Mesenchymal stem cell (in vitro differentiated cells and primary cell): Measurements from ENCODE around the gene C1QTNF1.
"Not testable (repeated sequence)": the region's sequence is repeated elsewhere in the genome, so short reads cannot be mapped to it uniquely, and the experiment has no call there.

Source experiments
- DNase-seq: peaks from one replicate; pipeline ENCODE4 v3.0.0-alpha.2; 2013
- H2AFZ ChIP-seq: one replicate; pipeline ENCODE4 v1.6.1; 2013; ENCODE audit warnings: low read depth, mild to moderate bottlenecking, control low read depth, inconsistent platforms, low read length, moderate library complexity
- H2AK5ac ChIP-seq: 2 replicates; pipeline ENCODE4 v1.6.1; 2013; ENCODE audit warnings: low read length, moderate library complexity, mild to moderate bottlenecking, inconsistent platforms; ENCODE audit not compliant: severe bottlenecking
- H2BK120ac ChIP-seq: one replicate; pipeline ENCODE4 v1.6.1; 2013; ENCODE audit warnings: low read depth, mild to moderate bottlenecking, inconsistent platforms, low read length, moderate library complexity
- H2BK12ac ChIP-seq, 2 experiments: one replicate each; pipeline ENCODE4 v1.6.1; 2013; ENCODE audit warnings: inconsistent platforms in 2 of 2, low read length in 2 of 2, mild to moderate bottlenecking in 2 of 2, moderate library complexity in 2 of 2, control low read depth in 1 of 2
- H2BK15ac ChIP-seq: one replicate; pipeline ENCODE4 v1.6.1; 2013; ENCODE audit warnings: mild to moderate bottlenecking, low read depth, inconsistent platforms; ENCODE audit not compliant: poor library complexity, severe bottlenecking
- H2BK5ac ChIP-seq: 2 replicates; pipeline ENCODE4 v1.6.1; 2013; ENCODE audit warnings: low read depth, mild to moderate bottlenecking, low read length, control low read depth, inconsistent platforms; ENCODE audit not compliant: poor library complexity, severe bottlenecking
- H3K14ac ChIP-seq, 2 experiments: one replicate each; pipeline ENCODE4 v1.6.1; 2013; ENCODE audit warnings: inconsistent platforms in 2 of 2, low read length in 2 of 2, control low read depth in 1 of 2, mild to moderate bottlenecking in 1 of 2, moderate library complexity in 1 of 2
- H3K18ac ChIP-seq, 2 experiments: one replicate each; pipeline ENCODE4 v1.6.1; 2013; ENCODE audit warnings: inconsistent platforms in 2 of 2, low read length in 2 of 2, control low read depth in 1 of 2, low read depth in 1 of 2, mild to moderate bottlenecking in 1 of 2
- H3K23ac ChIP-seq, 2 experiments: one replicate each; pipeline ENCODE4 v1.6.1; 2013; ENCODE audit warnings: inconsistent platforms in 2 of 2, low read length in 2 of 2, mild to moderate bottlenecking in 2 of 2, moderate library complexity in 2 of 2, control low read depth in 1 of 2
- H3K27ac ChIP-seq: 2 replicates; pipeline ENCODE4 v1.5.1; 2013; ENCODE audit warnings: mild to moderate bottlenecking, moderate library complexity, low read length, control low read depth, inconsistent platforms; ENCODE audit not compliant: poor library complexity, severe bottlenecking
- H3K27me3 ChIP-seq, 2 experiments: 2 replicates each; pipeline versions ENCODE4 v1.6.1 to v1.7.0; 2013; ENCODE audit warnings: low read length in 2 of 2, mild to moderate bottlenecking in 2 of 2, moderate library complexity in 2 of 2, control low read depth in 1 of 2, inconsistent platforms in 1 of 2; ENCODE audit not compliant: control insufficient read depth in 1 of 2, insufficient read depth in 1 of 2
- H3K36me3 ChIP-seq, 2 experiments: 2 replicates each; pipeline versions ENCODE4 v1.6.1 to v1.7.0; 2013; ENCODE audit warnings: low read length in 2 of 2, control low read depth in 1 of 2, inconsistent platforms in 1 of 2, low read depth in 1 of 2, mild to moderate bottlenecking in 1 of 2; ENCODE audit not compliant: insufficient read depth in 2 of 2, control insufficient read depth in 1 of 2
- H3K4ac ChIP-seq, 2 experiments: one replicate each; pipeline ENCODE4 v1.6.1; 2013; ENCODE audit warnings: inconsistent platforms in 2 of 2, low read length in 2 of 2, mild to moderate bottlenecking in 2 of 2, moderate library complexity in 2 of 2, control low read depth in 1 of 2, low read depth in 1 of 2
- H3K4me1 ChIP-seq: 2 replicates; pipeline ENCODE4 v1.6.1; 2013; ENCODE audit warnings: low read depth, low read length, control low read depth; ENCODE audit not compliant: control insufficient read depth, insufficient read depth
- H3K4me2 ChIP-seq: 2 replicates; pipeline ENCODE4 v1.6.1; 2013; ENCODE audit warnings: low read length, mild to moderate bottlenecking, inconsistent platforms; ENCODE audit not compliant: poor library complexity, severe bottlenecking
- H3K4me3 ChIP-seq, 2 experiments: 2 replicates each; pipeline versions ENCODE4 v1.5.1 to v1.7.0; 2013; ENCODE audit warnings: low read length in 2 of 2, mild to moderate bottlenecking in 2 of 2, control low read depth in 1 of 2, low read depth in 1 of 2; ENCODE audit not compliant: insufficient read depth in 1 of 2
- H3K79me1 ChIP-seq: replicated peaks from 2 replicates; pipeline ENCODE4 v1.6.1; 2013; ENCODE audit warnings: mild to moderate bottlenecking, control low read depth, low read length, inconsistent platforms; ENCODE audit not compliant: poor library complexity, severe bottlenecking
- H3K9ac ChIP-seq: 2 replicates; pipeline ENCODE4 v1.7.0; 2013; ENCODE audit warnings: mild to moderate bottlenecking, low read length, moderate library complexity
- H3K9me3 ChIP-seq: 2 replicates; pipeline ENCODE4 v1.7.0; 2013; ENCODE audit warnings: mild to moderate bottlenecking, low read length; ENCODE audit not compliant: control insufficient read depth
- H4K8ac ChIP-seq: one replicate; pipeline ENCODE4 v1.6.1; 2013; ENCODE audit warnings: inconsistent platforms, mild to moderate bottlenecking, low read length, moderate library complexity
- H4K91ac ChIP-seq: one replicate; pipeline ENCODE4 v1.6.1; 2013; ENCODE audit warnings: mild to moderate bottlenecking, low read length, inconsistent platforms
- WGBS: methylation state at CpG from one replicate; pipeline ENCODE4 v1.1.7; 2013; ENCODE audit warnings: mixed read lengths; 5-methylcytosine and 5-hydroxymethylcytosine counted together

C1QTNF1 gene

GRCh38 chr17:79021929-79022328 is 2.0 kb upstream of the C1QTNF1 start:
- not testable (repeated sequence) for H3K79me1 ChIP-seq, H2BK120ac ChIP-seq, H3K4ac ChIP-seq, DNase-seq, H3K4me2 ChIP-seq, H3K36me3 ChIP-seq, H2AFZ ChIP-seq, H3K4me3 ChIP-seq, H3K9ac ChIP-seq, H3K27ac ChIP-seq, H2BK12ac ChIP-seq, H2BK5ac ChIP-seq, H2AK5ac ChIP-seq, H2BK15ac ChIP-seq, H3K18ac ChIP-seq, H3K23ac ChIP-seq, H3K14ac ChIP-seq, H3K9me3 ChIP-seq, H4K91ac ChIP-seq, H4K8ac ChIP-seq
- H3K4me1 ChIP-seq, result peaks cover 30% of the 10 kb centered on the region
- 95% methylated on average over 2 of the region's 2 CpGs for WGBS
- H3K27me3 ChIP-seq, result peaks cover 0 to 58% of the 10 kb centered on the region in 2 experiments

DNA sequence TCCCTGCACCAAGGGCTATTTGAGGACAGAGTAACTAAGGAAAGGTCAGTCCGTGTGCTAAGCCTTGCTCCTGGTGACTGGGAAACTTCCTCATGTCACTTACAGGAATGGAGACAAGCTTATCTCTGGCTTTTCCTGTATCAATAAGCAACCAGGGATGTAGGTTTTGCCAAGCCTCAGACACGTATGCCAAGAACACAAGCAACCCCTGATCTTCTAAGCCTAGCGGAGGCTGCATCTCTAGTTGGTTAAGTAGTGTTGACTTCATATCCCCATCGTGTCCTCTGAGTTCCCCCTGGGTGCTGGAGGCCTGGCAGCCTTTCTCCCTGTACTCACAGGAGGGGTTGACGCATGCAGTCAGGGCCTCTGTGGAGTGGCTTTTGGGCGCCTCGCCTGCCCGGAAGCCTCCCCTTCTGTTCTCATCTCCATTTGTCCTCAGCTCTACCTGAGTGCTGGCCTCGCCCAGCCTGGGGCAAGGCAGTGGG is 1.4 kb upstream of the C1QTNF1 start:
- Histone ChIP-seq H3K9me3 (no peaks in the 10 kb centered on the region), H3K23ac (no peak overlapping the region), H2AFZ (no peak overlapping the region), H3K27me3 (peaks cover 0 to 58% of the 10 kb centered on the region in 2 experiments), H2BK12ac (no peak overlapping the region), H4K91ac (peak overlapping the region; percentile 52), H2AK5ac (no peak overlapping the region), H3K4ac (no peak overlapping the region), H3K27ac (no peak overlapping the region), H2BK120ac (no peak overlapping the region), H3K36me3 (no peaks in the 10 kb centered on the region), H4K8ac (no peak overlapping the region), H3K9ac (no peak overlapping the region), H2BK5ac (no peak overlapping the region), H3K79me1 (no peaks in the 10 kb centered on the region), H3K18ac (no peak overlapping the region), H3K4me3 (no peak overlapping the region), H3K4me1 (peaks cover 36% of the 10 kb centered on the region), H3K4me2 (no peak overlapping the region), H3K14ac (no peak overlapping the region), H2BK15ac (no peak overlapping the region)
- WGBS, result 84% methylated on average over 9 of the region's 9 CpGs
- no peak for DNase-seq

DNA sequence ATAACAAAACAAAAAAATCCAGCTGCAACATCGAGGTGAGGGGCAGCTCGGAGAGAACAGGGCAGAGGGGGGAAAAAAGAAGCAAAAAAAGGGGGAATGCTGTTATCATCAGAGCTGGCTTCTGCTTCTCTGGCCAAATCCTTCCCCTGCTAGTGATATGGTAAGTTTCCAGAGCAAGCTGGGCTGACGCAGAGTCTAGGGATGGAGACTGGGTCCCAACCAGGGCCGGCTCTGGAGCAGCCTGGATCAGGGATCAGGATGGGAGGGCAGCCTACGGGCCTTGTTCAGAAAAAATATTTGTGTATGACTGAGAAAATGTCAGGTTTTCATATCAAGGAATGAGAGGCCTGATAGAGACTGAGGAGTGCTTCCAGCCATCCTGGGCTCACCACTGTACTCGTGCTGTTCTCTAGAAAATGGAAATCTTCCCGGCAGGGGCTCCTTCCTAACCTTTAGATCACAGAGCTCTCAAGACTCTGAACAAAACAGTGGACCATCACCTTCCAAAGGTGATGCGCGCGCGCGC is 726 bp upstream of the C1QTNF1 start:
- no peak overlapping the region for H3K4me2 ChIP-seq
- no peak overlapping the region for H3K14ac ChIP-seq
- no peaks in the 10 kb centered on the region for H3K9me3 ChIP-seq
- no peak overlapping the region for H2BK120ac ChIP-seq
- H3K36me3 ChIP-seq, result no peaks in the 10 kb centered on the region
- peak overlapping the region in 1 of 2 experiments; percentile 49 for H3K18ac ChIP-seq
- H3K27me3 ChIP-seq, result peaks cover 0 to 61% of the 10 kb centered on the region in 2 experiments
- H3K79me1 ChIP-seq, result no peaks in the 10 kb centered on the region
- H2AK5ac ChIP-seq, result no peak overlapping the region
- no peak overlapping the region for H3K4ac ChIP-seq
- H2AFZ ChIP-seq, result no peak overlapping the region
- 78% methylated on average over 12 of the region's 12 CpGs for WGBS
- peak overlapping the region; percentile 62 to 87 for H3K4me3 ChIP-seq
- no peak overlapping the region for H2BK12ac ChIP-seq
- no peak for DNase-seq
- peak overlapping the region; percentile 79 for H4K8ac ChIP-seq
- no peak overlapping the region for H3K23ac ChIP-seq
- H2BK15ac ChIP-seq, result no peak overlapping the region
- H3K4me1 ChIP-seq, result peaks cover 43% of the 10 kb centered on the region
- no peak overlapping the region for H3K27ac ChIP-seq
- no peak overlapping the region for H2BK5ac ChIP-seq
- no peak overlapping the region for H4K91ac ChIP-seq
- peak overlapping the region; percentile 81 for H3K9ac ChIP-seq

DNA sequence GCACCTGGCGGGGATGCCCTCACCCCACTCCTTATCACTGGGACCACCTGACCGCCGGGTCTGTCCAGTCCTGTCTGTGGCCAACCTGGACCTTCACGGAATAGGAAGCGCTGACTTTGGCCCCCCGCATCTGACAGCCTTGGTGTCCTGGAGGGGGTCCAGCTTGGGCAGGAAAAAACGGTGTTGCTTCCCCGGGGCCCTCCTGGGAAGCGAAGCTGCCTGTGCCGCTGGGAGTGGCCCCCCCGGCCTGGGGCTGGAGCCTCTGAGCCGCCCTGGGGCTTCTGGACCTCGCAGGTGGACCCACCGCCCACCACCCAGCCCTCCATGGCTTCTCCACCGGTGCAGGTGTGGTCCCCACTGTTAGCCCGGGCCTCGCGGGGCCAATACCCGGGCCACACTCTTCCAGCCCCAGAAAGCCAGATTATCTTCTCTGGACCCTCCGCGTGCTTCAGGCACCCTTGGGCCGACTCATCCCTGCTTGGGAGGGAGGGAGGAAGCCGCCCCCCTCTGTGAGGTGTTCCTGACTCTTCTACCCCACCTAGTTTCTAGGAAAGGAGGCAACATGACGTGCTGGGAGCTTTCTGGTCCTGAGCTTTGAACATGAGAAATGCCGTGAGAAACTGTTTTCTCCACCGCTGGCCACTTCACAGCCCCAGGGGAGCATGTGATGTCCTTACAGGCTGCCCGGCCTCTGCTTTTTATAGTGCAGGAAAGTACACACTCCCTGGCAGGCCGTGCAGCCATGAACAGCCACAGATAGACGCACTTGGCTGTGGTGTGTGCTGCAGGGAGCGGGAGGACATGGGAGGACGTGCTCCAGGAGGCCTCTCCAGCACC is 1.1 kb downstream of the C1QTNF1 start:
- Histone ChIP-seq H3K4me1 (peaks cover 44% of the 10 kb centered on the region), H3K27me3 (peaks cover 2 to 69% of the 10 kb centered on the region in 2 experiments), H3K9ac (peak overlapping the region; percentile 81), H3K4me2 (peak overlapping the region; percentile 99), H4K91ac (no peak overlapping the region), H2BK15ac (peak overlapping the region; percentile 19), H3K79me1 (no peaks in the 10 kb centered on the region), H3K23ac (peak overlapping the region in 1 of 2 experiments; percentile 79), H4K8ac (peak overlapping the region; percentile 12), H2BK5ac (no peak overlapping the region), H2AFZ (peak overlapping the region; percentile 8), H2BK120ac (no peak overlapping the region), H3K4ac (no peak overlapping the region), H3K36me3 (no peaks in the 10 kb centered on the region), H3K4me3 (peak overlapping the region in 1 of 2 experiments; percentile 87), H3K27ac (no peak overlapping the region), H3K14ac (peak overlapping the region in 1 of 2 experiments; percentile 41), H2AK5ac (peak overlapping the region; percentile 75), H2BK12ac (peak overlapping the region in 1 of 2 experiments; percentile 87), H3K18ac (peak overlapping the region; percentile 28 to 70), H3K9me3 (no peaks in the 10 kb centered on the region)
- WGBS, result 66% methylated on average over 27 of the region's 31 CpGs
- peak; percentile 51 for DNase-seq
